ENCODE data around the gene KAT2B. TPM values are rescaled to one million over a fixed set of nuclear protein-coding genes. Genes with fewer than 3 reads are reported as not detected.

KAT2B gene
- total RNA-seq, 4 donors from 2014 or later, result 57.2 to 122 (median 74.9) TPM

DNA sequence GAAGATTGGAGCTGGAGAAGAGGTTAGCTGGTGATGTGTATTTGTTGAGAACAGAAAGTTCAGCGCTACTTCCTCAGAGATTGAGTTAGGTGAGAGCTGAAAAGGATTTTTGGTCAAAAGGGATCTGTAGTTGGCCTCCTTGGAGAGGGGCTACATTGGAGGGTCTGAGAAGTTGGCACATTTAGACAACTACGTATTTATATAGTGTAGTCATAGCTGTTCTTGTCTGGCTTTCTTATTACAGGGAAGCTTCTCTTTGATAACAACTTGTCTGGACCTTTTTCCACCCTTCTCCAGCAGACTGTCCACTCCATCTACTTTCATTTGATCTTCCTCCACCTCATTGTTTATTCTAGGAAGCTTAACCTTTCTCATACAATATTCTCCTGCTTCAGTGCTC, 43.7 kb downstream of the KAT2B start:
- Histone ChIP-seq H3K4me3 (replicated peaks in 1 of 3) (no peak overlapping the region), H3K36me3 (no peaks in the 10 kb centered on the region), H3K27ac (no peak overlapping the region), H3K27me3 (no peaks in the 10 kb centered on the region), H3K9me3 (no peaks in the 10 kb centered on the region), H3K4me1 (peaks cover 0 to 20% of the 10 kb centered on the region in 2 donors)
- WGBS, 2 donors, result 96 to 97% methylated on average over 2 of the region's 2 CpGs
- DNase-seq, result no peak
- intact Hi-C loops (cut with DNase I), result no loop called here
- TF ChIP-seq POLR2A (IDR thresholded peaks at IDR 0.05), result no peak
- TF ChIP-seq, protein P1, sequence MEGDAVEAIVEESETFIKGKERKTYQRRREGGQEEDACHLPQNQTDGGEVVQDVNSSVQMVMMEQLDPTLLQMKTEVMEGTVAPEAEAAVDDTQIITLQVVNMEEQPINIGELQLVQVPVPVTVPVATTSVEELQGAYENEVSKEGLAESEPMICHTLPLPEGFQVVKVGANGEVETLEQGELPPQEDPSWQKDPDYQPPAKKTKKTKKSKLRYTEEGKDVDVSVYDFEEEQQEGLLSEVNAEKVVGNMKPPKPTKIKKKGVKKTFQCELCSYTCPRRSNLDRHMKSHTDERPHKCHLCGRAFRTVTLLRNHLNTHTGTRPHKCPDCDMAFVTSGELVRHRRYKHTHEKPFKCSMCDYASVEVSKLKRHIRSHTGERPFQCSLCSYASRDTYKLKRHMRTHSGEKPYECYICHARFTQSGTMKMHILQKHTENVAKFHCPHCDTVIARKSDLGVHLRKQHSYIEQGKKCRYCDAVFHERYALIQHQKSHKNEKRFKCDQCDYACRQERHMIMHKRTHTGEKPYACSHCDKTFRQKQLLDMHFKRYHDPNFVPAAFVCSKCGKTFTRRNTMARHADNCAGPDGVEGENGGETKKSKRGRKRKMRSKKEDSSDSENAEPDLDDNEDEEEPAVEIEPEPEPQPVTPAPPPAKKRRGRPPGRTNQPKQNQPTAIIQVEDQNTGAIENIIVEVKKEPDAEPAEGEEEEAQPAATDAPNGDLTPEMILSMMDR (IDR thresholded peaks at IDR 0.05), result no peak

DNA sequence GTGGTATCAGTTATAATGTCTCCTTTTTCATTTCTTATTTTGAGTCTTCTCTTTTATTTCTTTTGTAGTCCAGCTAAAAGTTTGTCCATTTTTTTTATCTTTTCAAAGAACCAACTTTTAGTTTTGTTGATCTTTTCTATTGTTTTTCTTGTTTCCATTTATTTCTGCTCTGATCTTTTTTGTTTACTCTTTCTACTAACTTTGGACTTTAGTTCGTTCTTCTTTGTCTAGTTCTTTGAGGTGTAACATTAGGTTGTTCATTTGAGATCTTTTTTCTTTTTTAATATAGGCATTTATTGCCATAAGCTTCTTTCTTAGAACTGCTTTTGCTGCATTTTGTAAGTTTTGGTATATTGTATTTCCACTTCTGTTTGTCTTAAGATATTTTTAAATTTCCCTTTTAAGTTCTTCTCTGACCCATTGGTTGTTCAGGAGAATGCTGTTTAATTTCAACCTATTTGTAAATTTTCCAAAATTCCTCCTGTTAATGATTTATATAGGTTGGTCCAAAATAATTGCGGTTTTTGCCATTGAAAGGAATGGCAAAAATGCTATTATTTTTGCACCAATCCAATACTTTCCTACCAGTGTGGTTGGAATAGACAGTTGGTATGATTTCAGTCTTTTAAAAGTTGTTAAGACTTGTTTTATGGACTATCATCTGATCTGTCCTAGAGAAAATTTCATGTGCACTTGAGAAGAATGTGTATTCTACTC, 51.2 kb downstream of the KAT2B start:
- H3K27me3 ChIP-seq, result no peaks in the 10 kb centered on the region
- peaks cover 2 to 9% of the 10 kb centered on the region in 2 donors for H3K4me1 ChIP-seq
- WGBS, 2 donors, result 93 to 95% methylated on average over 2 of the region's 2 CpGs
- no peaks in the 10 kb centered on the region for H3K9me3 ChIP-seq
- no peak for DNase-seq
- no peak overlapping the region for H3K27ac ChIP-seq
- no peak for TF ChIP-seq POLR2A (IDR thresholded peaks at IDR 0.05)
- TF ChIP-seq, protein P1 (IDR thresholded peaks at IDR 0.05), result no peak
- intact Hi-C loops (cut with DNase I), result no loop called here
- H3K4me3 ChIP-seq (replicated peaks in 1 of 3), result no peak overlapping the region
- H3K36me3 ChIP-seq, result no peaks in the 10 kb centered on the region

DNA sequence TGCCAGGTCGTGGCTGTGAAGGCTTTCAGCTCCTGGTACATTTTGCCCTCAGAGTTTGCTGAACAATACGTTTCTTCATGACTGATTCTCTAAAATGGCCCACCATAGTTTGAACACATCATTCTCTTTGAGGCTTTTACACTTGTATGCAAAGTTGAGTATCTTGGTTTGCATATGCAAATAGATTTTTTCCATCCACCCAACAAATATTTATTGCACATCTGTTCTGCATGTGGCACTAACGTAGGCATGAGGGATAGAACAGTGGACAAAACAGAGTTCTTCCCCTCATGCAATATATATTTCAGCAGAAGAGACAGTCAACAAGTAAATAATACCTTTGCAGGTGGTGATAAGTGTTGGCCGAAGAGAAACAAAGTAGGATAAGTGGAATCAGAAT, 55.2 kb downstream of the KAT2B start:
- TF ChIP-seq POLR2A (IDR thresholded peaks at IDR 0.05), result no peak
- TF ChIP-seq, protein P1 (IDR thresholded peaks at IDR 0.05), result no peak
- Histone ChIP-seq H3K27me3 (no peaks in the 10 kb centered on the region), H3K4me1 (peaks cover 22 to 29% of the 10 kb centered on the region in 2 donors), H3K36me3 (no peaks in the 10 kb centered on the region), H3K27ac (peak overlapping the region in 1 of 3 donors; percentile 71), H3K9me3 (no peaks in the 10 kb centered on the region), H3K4me3 (replicated peaks in 1 of 3) (no peak overlapping the region)
- WGBS, 2 donors, result 96 to 97% methylated on average over 4 of the region's 4 CpGs
- DNase-seq, result no peak
- intact Hi-C loops (cut with DNase I), result no loop called here

DNA sequence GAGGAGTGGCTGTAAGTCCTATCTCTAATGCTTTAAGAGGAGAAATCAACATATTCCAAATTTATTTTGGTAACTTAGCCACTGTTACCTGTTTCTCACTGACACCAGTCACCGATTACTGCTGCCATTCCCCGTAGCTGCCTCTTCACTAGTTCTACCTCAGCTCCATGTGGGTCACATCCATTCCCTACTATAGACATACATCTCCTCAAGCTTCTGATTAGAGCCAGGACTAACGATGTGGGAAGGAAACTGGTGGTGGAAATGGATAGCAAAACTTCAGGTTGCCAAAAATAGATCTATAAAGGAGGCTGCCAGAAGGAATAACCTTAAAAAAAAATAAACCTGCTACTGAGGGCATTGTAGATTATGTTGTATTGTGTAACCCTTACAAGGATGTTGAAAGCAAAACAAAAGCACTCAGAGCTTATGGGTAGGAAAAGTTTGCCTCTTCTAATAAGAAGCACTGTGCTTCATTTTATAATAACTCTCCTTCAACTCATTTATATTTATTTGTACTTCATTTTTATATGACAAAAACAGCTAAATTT, 56.0 kb downstream of the KAT2B start:
- intact Hi-C loops (cut with DNase I), result no loop called here
- no peak for TF ChIP-seq POLR2A (IDR thresholded peaks at IDR 0.05)
- TF ChIP-seq, protein P1 (IDR thresholded peaks at IDR 0.05), result no peak
- no peaks in the 10 kb centered on the region for H3K27me3 ChIP-seq
- H3K36me3 ChIP-seq, result no peaks in the 10 kb centered on the region
- WGBS, 2 donors, result 69 to 74% methylated on average over 3 of the region's 3 CpGs
- peaks cover 26 to 29% of the 10 kb centered on the region in 2 donors for H3K4me1 ChIP-seq
- no peaks in the 10 kb centered on the region for H3K9me3 ChIP-seq
- peak overlapping the region; percentile 29 to 71 (median 41) for H3K27ac ChIP-seq
- no peak for DNase-seq
- no peak overlapping the region for H3K4me3 ChIP-seq (replicated peaks in 1 of 3)

DNA sequence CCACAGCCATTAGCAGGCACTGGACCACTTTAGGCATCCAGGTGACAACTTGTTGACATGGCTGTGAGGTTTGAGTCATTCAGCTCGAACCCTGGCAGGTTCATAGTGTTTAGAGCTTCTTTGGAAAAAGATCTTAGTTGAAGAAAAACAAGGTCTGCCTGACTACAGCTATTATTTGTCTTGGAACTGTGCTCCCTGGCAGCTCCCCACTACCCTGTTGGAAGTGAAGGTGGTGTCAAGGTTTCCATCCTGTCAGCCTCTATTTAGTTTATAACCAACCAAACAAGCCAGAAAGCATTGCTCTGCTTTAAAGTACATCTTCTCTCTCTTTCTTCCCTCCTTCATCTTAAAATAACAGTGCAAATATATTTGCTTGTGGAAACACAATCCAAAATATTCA, 56.8 kb downstream of the KAT2B start:
- TF ChIP-seq POLR2A (IDR thresholded peaks at IDR 0.05), result peak in 1 of 2 donors; percentile 9
- TF ChIP-seq, protein P1 (IDR thresholded peaks at IDR 0.05), result no peak
- no peak for DNase-seq
- H3K36me3 ChIP-seq, result no peaks in the 10 kb centered on the region

More for the DNA sequence above, 56.8 kb downstream of the KAT2B start:
- Histone ChIP-seq H3K9me3 (no peaks in the 10 kb centered on the region), H3K4me3 (replicated peaks in 1 of 3) (no peak overlapping the region), H3K4me1 (peaks cover 26 to 29% of the 10 kb centered on the region in 2 donors), H3K27me3 (no peaks in the 10 kb centered on the region), H3K27ac (peak overlapping the region in 2 of 3 donors; percentile 29 to 71)
- intact Hi-C loops (cut with DNase I), result no loop called here
- WGBS, 2 donors, result 18 to 44% methylated on average over 1 of the region's 1 CpG

All from thyroid gland (tissue), 4 donors.